ENCODE measurements around the gene PCK1. TPM values are rescaled to one million over a fixed set of nuclear protein-coding genes. Genes with fewer than 3 reads are reported as not detected.

PCK1 gene
- total and polyA plus RNA-seq, 2 of the 8 experiments (the other 6 are each of a cell fraction or from before 2014, with no cell fraction given) = not detected

- TF ChIP-seq RNF2 (IDR thresholded peaks at IDR 0.05; ENCODE audit: borderline replicate concordance, low read depth, low read length, missing control alignments, poor library complexity, severe bottlenecking) (no peak), TAF7 (optimal IDR thresholded peaks at IDR 0.05; ENCODE audit: borderline replicate concordance, low read depth, low read length) (no peak), NANOG (IDR thresholded peaks at IDR 0.05; ENCODE audit: insufficient read depth, low read depth, low read length, poor library complexity, severe bottlenecking) (no peak), SRF (IDR thresholded peaks at IDR 0.05; ENCODE audit: low read depth, low read length) (no peak), ASH2L (IDR thresholded peaks at IDR 0.05; ENCODE audit: low read length) (no peak), RBBP5 (IDR thresholded peaks at IDR 0.05; ENCODE audit: borderline replicate concordance, low read depth, low read length) (no peak), SP1 (IDR thresholded peaks at IDR 0.05; ENCODE audit: low read depth, low read length) (no peak), POLR2A (IDR thresholded peaks at IDR 0.05; ENCODE audit: control extremely low read depth in 1 of 2, low read depth in 2 of 2, low read length in 2 of 2) (no peak)
Measured at GRCh38 chr20:57513199-57513598, 47.7 kb upstream of the PCK1 start (continued).

All from H1 (cell line).